T follicular helper cell (primary cell): Measurements from ENCODE around the gene SH3GLB2.
"Not testable (repeated sequence)": the region's sequence is repeated elsewhere in the genome, so short reads cannot be mapped to it uniquely, and the experiment has no call there.

Source experiments
- DNase-seq: peaks from one replicate; pipeline ENCODE4 v3.0.0-alpha.2; 2020; ENCODE audit warnings: low read depth

Gene SH3GLB2

GRCh38 chr9:129014608-129015007 lies 13.5 kb downstream of the SH3GLB2 start:
- no peak for DNase-seq

GRCh38 chr9:129014124-129014523 lies 14.0 kb downstream of the SH3GLB2 start:
- no peak for DNase-seq

- no peak for DNase-seq
Observed at GRCh38 chr9:129013674-129014073, 14.5 kb downstream of the SH3GLB2 start.

GRCh38 chr9:129012893-129013448 lies 15.2 kb downstream of the SH3GLB2 start:
- DNase-seq, result no peak

GRCh38 chr9:129012343-129012742 lies 15.8 kb downstream of the SH3GLB2 start:
- DNase-seq, result no peak

DNA sequence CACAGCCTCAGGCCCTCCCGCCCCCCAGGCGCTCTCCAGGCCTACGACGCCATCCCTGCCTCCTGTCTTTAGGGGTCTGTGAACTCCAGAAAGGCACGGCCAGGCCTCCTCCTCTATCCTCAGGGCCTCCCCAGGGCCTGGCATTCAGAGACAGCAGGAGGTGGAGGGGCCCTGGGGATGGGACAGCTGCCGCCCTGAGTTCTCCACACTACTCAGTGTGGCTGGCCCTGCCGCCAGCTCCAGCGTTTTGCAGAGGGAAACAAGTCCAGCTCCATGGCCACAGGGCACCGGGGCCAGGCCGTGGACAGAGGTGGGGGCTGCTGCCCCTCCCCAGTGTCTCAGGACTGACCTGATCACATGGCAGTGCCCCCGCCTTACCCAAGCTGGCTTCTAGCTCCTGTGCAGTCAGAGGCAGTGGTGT lies 16.4 kb downstream of the SH3GLB2 start:
- DNase-seq, result no peak

- DNase-seq, result no peak
Observed at GRCh38 chr9:129011170-129011569, 17.0 kb downstream of the SH3GLB2 start.

DNA sequence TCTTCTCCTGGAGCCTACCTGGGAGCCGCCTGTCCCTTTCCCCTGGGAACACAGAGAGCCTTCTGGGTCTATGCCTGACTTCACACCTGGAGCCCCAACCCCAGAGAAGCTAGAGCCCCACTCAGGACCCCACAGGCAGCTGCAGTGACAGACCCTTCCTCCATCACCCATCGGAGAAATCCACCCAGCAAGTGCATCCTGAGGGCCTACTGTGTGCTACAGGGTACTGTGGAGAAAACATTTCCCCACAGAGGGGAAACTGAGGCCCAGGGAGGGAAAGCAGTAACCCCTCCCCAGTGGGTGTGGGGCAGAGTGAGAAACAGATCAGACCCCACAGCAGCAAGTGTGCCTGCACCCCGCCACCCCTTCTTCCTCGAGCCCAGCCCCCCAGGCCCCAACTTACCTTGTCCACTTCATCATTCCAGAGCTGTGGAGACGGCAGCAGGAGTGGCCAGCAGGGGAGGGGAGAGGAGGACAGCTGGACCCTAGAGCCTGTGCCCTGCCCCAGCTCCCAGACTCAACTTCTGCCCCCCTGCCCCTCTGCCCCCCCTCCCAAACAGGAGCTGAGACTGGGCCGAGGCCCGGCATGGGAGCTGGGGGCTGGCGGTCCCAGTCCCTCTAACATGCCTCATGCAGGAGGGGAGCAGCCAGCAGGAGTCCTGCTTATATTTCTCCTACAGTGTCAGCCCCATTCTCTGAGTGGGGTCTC lies 17.7 kb downstream of the SH3GLB2 start:
- DNase-seq, result no peak

DNA sequence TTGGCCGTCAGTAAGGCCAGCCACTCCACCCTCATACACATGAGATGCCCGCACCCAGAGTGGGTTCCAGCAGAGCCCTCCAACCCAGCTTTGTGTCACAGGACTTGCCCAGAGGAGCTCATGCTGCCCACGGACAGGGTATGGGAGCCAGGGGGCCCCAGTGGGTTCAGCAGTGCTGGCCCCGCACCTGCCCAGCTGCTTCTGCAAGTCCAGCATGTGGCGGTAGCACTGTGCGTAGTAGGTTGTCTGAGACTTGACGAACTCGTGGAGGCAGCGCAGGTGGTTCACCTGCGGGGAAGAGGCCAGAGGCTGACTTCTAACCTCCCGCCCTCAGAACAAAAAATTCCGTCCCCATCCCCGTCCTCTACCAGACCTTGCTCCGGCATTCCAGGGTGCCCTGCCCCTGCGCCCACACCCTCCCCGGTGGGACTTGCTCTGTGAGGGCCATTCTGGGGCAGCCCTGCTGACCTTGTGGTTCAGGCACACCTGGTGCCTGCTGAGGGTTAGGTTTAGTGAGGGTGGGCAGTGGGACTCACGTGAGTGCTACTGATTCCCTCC lies 18.5 kb downstream of the SH3GLB2 start:
- no peak for DNase-seq

GRCh38 chr9:129008986-129009583 lies 19.0 kb downstream of the SH3GLB2 start:
- no peak for DNase-seq

GRCh38 chr9:129008469-129008965 lies 19.6 kb downstream of the SH3GLB2 start:
- no peak for DNase-seq

GRCh38 chr9:129007766-129008468 lies 20.2 kb downstream of the SH3GLB2 start:
- DNase-seq, result no peak

- no peak for DNase-seq
Observed at GRCh38 chr9:129007035-129007765, 20.9 kb downstream of the SH3GLB2 start.

GRCh38 chr9:129006328-129007034 lies 21.6 kb downstream of the SH3GLB2 start:
- peak; percentile 20 for DNase-seq

- DNase-seq, result no peak
Observed at GRCh38 chr9:129005336-129005997, 22.7 kb downstream of the SH3GLB2 start.

- DNase-seq, result not testable (repeated sequence)
Observed at GRCh38 chr9:129004173-129004572, 24.0 kb downstream of the SH3GLB2 start.

- no peak for DNase-seq
Observed at GRCh38 chr9:129002992-129003391, 25.1 kb downstream of the SH3GLB2 start.

DNA sequence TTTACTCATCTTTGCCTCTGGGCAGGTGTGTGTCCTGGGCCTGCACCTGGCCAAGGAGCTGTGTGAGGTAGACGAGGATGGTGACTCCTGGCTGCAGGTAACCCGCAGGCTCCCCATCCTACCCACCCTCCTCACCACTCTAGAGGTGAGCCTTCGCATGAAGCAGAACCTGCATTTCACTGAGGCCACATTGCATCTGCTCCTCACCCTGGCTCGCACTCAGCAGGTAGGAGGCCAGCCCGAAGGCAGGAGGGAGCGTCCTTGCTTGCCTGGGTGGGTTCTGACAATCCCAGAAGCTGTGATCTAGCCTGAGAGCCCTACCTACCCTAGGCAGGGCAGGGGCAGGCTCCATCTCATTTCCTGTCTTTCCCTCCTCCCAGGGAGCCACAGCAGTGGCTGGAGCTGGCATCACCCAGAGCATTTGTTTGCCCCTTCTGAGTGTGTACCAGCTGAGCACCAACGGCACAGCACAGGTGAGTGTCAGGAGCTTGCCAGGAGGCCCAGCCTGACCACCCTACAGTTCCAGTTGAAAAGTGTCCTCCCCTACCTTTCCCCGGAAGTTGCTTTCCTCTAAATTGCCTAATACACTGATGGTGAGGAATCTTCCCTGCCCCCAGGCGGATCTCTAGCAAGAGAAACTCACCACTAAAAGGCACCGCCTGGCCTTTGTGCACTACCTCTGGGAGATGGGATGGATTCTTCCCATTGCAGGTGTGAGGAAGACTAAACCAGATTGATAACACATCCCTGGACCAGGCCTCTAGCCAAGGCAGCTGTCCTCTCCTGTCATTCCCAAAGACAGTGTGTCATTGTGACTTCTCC lies 26.4 kb downstream of the SH3GLB2 start:
- no peak for DNase-seq

DNA sequence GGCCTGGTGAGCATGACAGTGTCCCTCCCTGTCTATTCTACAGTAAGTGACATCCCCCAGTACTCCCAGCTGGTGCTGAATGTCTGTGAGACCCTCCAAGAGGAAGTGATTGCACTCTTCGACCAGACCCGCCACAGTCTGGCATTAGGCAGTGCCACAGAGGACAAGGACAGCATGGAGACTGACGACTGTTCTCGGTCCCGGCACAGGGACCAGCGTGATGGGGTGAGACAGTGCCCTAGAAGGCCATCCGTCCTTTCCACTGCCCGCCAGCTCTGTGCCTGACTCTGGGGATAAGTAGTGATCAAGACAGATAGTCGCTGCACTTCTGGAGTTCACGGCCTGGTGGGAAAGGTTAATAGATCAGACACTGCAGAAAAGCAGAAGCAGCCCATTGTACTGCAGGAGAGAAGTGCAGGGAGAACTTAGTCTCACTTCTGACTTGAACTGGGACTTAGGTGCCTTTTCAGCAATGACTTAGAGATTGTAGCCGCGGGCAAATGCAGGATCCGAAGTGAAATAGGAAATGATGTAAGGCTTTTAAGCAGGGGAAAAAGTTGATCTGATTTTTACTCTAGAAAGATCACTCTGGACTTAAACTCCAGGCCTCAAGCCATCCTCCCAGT lies 28.4 kb downstream of the SH3GLB2 start:
- DNase-seq, result no peak
